ENCODE data around the gene NUDT21.
"Not testable (repeated sequence)": the region's sequence is repeated elsewhere in the genome, so short reads cannot be mapped to it uniquely, and the experiment has no call there.

The NUDT21 gene

GRCh38 chr16:56382459-56382858 is 68.7 kb downstream of the NUDT21 start:
- no peak for DNase-seq (ENCODE audit: extremely low read depth in 1 of 2, low read depth in 1 of 2)

DNA sequence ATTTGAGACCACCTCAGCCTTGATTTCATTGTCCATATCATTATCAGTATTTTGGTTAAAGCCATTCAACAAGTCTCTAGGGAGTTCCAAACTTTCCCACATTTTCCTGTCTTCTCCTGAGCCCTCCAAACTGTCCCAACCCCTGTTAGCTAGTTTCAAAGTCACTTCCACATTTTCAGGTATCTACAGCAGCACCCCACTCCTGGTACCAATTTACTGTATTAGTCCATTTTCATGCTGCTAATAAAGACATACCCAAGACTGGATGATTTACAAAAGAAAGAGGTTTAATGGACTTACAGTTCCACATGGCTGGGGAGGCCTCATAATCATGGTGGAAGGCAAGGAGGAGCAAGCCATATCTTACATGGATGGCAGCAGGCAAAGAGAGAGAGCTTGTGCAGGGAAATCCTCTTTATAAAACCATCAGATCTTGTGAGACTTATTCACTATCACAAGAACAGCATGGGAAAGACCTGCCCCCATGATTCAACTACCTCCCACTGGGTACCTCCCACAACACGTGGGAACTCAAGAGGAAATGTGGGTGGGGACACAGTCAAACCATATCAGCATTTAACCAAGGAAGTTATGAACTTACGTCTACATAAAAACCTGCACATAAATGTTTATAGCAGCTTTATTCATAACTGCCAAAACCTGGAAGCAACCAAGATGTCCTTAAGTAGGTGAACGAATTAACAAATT is 70.2 kb downstream of the NUDT21 start:
- DNase-seq (ENCODE audit: extremely low read depth in 1 of 2, low read depth in 1 of 2): not testable (repeated sequence)

Measured in activated CD8-positive, alpha-beta memory T cell treated with anti-CD3 and anti-CD28 coated beads for 1 hour (primary cell).